Left forelimb (tissue), 1 donor: ENCODE measurements around the gene ARHGEF10L.

ENCODE experiments used
- DNase-seq: peaks from one replicate; pipeline ENCODE4 v3.0.0-alpha.2; 2018; ENCODE audit warnings: low spot score

Gene ARHGEF10L

DNA sequence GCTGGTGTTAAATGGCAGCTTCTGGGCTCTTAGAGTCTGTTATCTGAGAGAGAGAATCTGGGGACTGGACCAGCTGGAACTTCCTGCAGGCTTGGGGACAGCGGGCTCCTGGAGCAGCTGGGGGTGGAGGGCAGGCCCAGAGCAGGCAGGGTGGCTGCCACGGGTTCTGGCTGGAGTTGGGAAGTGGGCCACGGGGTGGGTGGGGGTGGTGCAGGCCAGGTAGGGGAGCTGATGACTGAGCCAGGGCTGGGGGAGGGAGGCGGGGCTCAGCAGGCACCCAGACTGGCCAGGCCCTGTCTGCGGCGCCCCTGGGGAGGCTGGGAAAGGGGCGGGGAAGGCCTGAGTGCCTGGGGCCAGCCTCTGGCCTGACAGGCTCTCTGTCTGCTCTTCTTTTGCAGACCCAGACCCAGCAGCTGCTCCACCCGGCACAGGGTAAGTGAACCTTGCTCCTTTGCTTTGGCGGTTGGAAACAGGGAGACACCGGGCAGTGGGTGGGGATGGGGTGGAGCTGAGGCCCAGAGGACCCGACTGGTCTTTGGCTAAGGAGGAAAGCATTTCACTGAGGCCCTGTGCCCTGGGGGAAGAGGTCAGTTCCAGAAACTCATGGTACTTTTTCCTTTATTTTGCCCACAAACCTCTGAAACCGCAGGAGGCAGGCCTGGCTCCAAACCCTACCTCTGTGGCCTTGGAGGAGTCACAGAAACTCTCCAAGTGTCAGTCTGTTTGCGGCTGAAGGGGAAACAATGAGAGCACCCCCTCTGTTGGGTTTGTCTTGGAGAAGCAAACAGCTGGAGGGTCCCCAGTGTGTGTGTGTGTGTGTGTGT, 48.8 kb downstream of the ARHGEF10L start:
- DNase-seq, result no peak

DNA sequence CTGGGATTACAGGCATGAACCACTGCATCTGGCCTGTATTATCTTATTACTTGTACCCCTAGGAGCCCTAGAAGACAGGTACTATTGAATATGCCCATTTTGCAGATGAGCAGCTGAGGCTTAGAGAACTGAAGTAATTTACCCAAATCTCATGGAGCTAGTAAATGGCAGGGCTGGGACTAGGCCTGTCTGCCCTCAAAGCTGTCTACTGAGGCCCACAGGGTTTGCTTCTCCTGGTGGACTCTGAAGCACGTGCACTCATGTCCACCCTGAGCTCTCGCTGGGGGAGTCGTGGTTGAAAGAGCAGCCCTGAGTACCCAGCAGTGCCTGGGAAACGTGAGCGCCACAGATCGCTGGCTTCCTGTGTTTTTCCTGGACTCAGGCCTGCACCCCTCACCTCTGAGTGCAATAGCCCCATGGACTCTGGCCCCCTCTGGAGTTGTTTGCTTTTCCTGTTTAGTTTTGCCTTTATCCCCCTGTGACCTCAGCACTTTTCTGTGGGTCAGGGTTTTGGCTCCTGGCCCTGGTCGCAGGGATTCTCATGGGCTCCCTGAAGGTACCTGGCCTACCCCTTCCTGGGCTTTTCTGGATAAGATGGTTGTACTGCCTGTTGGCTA, 52.4 kb downstream of the ARHGEF10L start:
- DNase-seq, result no peak

DNA sequence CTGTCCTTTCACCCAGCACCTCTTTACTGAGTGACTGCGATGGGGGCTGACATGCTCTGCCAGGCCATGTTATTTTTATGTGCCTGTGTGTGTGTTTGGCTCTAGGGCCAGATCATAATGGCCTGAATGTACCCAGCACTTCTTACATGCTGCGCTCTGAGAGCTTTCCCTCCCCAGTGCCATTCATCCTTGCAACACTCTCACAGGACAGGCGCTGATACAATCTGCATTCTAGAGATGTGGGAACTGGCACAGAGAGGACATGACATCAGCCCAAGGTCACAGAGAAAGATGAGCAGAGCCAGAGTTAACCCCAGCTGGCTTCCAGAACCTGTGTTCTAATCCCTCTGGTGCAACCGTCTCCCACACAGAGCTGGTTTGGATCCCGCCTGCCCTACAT, 54.5 kb downstream of the ARHGEF10L start:
- no peak for DNase-seq

DNA sequence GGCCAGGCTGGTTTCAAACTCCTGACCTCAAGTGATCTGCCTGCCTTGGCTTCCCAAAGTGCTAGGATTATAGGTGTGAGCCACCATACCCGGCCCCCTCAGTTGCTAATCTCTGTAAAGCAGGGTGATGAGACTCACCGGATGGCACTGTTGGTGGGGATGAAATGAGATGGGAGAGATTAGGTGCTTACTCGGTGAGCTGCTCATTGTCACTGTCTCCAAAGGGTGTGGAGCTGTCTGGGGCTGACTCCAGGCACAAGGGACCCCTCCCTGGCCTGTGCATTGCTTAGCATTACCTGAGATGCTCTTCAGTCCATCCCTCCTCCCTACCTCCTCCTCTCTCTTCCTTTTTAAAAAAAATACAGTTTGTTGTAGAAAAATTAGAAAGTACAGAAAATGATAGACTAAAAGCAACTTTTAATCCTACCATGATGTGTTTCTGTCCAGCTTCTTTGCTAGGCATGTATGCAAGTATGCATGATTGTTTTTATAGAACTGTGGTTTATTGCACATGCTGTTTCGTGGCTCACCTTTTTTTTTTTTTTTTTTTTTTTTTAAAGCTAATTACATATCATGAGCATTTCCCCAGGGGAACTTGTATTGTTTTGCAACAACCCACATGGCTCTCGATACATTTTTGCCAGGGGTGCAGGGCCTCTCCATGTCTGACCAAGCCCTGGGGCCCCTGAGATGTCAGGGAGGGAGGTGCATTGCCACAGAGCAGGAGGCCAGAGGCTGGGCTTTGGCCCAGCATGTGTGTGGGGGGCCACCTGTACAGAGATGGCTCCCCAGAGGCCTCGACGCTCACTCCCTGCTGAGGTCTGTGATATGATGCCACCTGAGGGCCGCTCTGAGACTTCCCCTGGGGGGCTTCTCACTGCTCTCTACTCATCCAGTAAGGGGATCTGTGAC, 55.4 kb downstream of the ARHGEF10L start:
- no peak for DNase-seq

DNA sequence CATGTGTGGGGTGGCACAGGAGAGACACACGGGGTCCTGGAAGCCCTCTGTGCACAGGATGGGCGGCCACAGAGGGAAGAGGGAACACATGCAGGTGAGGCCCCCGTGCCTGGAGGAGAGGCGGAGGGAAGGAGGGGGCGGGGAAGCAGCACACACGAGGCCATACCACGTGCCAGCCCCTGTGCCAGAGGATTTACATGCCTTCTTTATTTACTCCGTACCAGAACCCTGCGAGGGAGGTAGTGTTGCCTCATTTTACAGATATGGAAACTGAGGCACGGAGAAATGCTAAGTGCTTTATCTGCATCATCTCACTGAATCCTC, 56.1 kb downstream of the ARHGEF10L start:
- DNase-seq, result no peak

DNA sequence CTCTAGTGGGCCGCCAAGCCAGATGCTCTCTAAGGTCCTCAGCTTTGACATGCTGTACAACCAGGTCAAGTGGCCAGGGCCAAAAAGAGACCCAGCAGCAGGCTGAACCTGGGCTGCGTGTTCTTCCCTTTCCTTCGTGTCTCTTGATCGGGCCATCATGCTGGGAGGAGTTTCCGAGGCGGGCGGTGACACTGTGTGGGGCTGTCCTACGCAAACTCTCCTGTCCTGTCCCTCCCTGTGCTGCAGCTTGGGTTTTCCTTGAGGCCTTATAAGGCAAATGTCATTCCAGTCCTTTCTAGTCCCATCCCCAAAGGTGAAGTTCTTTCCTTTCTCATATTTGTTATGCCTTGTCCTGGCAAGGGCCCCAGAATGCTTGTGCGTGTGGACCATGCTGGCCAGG, 56.7 kb downstream of the ARHGEF10L start:
- DNase-seq, result no peak

DNA sequence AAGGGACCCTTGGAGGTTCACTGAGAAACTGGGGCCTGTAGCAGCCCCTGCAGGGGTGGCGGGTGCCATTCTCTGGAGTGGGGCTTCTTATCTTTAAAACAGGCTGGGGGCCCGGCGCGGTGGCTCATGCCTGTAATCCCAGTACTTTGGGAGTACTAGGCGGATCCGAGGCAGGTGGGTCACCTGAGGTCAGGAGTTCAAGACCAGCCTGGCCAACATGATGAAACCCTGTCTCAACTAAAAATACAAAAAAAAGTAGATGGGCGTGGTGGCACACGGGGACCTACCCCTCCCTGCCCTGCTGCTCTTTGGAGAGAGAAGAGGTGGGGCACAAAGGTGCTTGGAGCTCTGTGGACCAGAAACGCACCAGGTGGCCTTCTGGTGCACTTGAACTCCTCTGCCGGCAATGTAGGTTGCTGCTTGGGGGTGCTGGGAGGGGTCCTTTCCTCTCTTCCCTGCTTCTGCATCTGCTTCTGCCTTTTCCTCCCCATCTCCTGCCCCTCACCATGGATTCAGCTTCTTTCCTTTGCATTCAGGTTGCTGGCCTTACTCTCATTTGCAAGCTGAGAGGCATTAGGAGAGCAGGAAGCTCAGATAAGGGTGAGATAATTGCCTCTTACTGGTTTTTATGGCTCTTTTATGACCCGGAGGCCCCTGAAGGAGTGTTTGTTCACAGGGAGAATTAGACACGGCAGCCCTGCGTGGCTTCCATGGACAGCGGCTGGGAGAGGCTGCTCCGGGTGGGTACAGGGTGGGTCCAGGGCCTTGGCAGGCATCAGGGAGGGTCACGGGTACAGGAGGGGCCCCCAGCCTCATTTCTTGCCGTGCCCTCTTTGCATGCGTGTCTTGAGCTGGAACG, 57.4 kb downstream of the ARHGEF10L start:
- DNase-seq, result no peak

DNA sequence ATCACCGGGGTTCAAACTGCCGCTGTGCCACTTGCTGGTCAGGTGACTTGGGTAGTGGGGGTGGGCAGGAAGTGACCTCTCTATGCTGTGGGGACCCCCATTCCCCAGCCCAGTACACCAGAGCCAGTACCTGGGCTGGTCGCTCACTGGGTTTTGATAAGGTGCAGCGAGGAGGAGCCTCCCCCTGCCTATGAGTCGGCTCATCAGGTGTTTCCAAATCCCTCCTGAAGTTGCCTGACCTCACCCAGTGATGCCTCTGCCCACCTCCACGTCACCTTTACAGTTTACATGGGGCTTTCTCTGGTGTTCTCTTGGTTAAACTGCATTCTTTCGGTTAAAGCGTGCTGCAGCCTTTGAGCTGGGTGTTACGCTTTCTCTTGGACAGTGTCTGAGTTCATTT, 58.2 kb downstream of the ARHGEF10L start:
- no peak for DNase-seq

DNA sequence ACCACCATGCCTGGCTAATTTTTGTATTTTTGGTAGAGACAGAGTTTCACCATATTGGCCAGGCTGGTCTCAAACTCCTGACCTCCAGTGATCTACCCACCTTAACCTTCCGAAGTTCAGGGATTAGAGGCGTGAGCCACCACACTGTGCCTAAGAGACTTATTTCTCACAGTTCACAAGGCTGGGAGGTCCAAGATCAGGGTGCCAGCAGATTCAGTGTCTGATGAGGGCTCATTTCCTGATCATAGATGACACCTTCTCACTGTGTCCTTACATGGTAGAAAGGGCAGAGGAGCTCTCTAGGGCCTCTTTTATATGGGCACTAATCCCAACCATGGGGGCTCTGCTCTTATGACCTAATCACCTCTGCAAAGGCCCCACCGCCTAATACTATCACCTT, 58.8 kb downstream of the ARHGEF10L start:
- DNase-seq, result no peak

DNA sequence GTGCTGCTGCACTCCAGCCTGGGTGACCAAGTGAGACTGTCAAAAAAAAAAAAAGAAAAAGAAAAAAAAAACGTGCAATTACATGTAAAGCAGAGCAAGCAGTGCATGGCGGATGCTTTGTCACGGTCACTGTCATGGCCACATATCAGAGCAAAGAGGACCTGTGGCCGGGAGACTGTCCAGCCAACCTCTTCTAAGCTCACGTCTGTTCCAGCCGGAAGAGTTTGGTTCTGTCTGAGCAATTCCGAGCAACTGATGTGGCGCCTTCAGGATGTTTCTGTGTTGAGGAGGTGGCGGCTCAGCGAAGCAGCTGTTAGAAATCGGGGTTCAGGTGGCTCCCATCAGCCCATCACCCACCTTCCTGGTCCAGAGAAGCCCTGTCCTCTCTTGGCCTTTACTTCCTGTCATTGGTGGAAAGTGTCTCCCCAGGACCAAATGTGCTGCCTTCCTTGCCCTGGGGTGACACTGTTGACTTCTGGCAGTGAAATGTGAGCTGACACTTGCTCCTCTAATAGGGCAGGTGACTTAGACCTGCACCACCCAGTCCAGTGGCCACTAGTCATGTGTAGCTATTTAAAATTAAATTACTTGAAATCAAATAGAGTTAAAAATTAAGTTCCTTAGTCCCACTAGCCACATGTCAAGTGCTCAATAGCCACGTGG, 59.9 kb downstream of the ARHGEF10L start:
- no peak for DNase-seq

DNA sequence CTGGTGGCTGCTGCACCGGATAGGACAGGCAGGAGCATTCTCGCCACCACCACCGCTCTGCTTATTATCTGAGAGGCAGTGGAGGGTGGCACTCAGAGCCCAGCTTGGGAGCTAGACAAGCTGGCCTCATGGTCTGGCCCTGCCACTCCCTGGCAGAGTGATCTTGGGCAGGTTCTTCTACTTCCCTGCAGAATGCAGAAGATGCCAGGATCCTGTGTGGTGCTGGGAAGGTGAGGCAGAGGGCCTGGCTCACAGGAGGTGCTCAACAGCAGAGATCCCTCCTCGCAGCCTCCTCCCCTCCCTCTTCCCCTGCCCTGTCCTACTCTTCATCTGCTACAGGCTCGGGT, 60.4 kb downstream of the ARHGEF10L start:
- no peak for DNase-seq

DNA sequence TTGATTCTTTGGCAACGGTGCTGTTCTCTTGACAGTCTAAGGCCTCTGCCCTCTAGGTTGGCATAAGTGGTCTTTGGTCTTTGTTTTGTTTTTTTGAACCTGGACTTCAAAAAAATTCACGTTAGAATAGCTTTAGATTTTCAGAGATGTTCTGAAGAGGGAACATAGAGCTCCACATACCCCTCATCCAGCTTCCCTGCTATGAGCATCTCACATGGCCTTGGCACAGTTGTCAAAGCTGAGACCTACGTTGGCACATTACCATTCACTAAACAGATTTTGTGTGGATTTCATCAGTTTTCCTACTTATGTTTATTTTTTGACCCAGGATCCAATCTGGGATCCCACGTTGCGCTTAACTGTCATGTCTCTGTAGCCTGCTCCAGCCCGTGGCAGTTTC, 60.8 kb downstream of the ARHGEF10L start:
- DNase-seq, result no peak

DNA sequence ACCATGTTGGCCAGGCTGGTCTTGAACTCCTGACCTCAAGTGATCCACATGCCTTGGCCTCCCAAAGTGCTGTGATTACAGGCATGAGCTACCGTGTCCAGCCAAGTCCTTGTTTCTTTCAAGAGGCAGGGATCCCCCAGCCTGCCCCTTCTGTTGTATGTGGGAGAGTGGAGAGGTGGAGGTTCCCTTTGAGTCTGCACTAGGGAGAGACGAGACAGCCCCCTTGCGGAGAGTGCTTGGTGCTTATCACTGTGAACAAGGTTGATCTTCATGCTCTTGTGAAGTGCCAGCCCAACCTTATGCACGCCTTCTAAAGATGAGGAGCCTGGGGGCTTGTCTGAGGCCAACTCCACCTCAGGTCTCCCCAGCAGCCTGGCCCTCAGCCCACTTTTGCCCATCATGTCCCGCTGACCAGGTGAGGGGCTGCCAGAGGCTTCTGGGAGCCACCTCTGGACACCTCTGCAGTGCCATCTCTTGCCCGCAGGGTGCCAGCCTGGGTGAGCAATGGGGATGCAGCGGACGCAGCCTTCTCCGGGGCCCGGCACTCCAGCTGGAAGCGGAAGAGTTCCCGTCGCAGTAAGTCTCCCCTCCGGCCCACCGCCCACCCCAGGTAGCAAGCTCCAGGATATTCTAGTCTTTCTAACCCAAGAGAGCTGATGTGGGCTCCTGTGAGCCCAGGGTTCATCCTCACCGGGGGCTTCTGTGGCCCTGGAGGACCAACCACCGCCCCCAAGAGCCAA, 62.3 kb downstream of the ARHGEF10L start:
- no peak for DNase-seq

DNA sequence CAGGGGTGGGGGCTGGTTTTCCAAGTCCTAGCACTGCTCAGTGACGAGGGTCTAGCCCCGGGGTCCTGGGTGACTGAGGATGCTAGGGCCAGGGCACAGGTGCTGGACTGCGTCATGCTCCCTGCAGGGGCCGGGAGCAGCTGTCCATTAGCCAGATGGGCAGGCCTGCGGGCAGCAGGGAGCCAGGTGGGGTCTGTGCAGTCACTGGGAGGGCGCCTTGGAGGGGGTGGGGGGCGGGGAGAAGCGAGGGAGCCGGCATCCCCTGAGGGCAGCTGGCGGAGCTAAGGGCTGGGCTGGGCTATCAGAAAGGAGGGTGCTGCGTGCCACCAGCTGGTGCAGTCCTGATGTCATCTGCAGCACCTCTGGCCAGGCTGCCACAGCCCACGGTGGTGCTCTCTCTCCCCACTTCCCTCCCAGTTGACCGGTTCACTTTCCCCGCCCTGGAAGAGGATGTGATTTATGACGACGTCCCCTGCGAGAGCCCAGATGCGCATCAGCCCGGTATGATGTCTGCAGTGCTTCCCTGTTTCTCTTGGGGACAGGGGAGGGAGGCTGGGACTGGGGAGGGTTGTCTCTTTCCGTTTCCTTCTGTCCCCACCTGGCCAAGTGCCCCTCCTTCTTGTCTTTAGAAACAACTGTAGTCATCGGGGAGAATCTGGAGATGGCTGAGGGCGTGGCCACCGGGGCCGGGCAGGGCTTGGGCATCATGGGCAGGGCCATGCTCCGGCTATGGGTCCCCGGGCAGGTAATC, 63.8 kb downstream of the ARHGEF10L start:
- no peak for DNase-seq

DNA sequence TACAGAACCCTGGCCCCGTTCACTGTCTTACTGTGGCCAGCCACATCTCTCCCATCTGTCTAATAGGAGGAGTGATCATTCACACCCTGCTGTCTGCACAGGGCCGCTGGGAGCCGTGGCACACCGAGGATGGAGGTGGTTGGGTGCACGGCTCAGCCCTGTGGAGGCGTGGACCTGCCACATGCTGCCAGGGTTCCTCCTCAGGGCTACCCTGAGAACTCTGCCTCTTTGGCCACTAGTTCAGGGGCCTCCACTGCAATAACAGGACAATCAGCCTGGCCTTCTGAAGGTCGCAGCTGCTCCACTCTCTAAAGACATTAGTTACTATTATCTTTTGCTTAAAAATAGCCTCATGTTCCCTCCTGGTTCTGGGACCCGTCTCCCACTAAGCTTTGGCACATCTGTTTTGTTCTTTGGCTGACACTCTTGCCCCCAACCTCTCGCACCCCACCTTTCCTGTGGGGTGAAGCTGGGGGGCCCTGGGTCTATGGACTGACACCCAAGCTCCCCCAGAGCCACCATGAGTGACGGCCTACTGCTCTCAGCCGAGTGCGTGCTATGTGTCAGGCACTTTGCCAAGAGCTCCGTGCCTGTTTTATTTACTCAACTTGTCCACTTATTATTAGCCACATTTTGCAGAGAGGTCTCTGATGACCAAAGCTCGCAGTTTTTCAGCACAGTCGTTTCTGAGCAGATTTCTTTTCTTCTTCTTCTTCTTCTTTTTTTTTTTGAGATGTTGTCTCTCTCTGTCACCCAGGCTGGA, 66.3 kb downstream of the ARHGEF10L start:
- DNase-seq, result no peak

DNA sequence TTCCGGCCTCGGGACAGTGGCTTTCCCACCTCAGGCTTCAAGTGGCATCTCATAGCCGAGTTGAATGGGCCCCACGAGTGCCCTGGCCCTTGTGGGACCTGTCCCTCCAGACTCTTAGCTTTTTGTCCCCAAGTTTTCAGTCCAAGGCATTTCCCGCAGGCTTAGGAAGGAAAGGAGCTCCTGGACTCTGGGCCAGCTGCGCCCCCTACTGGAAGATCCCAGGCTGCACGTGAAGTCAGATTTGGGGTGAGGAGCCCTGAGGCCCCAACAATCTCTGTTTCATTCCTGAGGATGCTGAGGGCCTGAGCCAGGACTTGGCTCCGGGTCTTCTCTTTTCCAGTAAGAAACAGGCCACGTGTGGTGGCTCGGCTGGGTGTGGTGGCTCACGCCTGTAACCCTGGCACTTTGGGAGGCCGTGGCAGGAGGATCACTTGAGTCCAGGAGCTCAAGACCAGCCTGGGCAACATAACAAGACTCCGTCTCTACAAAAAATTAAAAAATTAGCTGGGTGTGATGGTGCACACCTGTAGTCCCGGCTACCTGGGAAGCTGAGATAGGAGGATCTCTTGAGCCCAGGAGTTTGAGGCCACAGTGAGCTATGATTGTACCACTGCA, 67.4 kb downstream of the ARHGEF10L start:
- DNase-seq, result peak; percentile 83

DNA sequence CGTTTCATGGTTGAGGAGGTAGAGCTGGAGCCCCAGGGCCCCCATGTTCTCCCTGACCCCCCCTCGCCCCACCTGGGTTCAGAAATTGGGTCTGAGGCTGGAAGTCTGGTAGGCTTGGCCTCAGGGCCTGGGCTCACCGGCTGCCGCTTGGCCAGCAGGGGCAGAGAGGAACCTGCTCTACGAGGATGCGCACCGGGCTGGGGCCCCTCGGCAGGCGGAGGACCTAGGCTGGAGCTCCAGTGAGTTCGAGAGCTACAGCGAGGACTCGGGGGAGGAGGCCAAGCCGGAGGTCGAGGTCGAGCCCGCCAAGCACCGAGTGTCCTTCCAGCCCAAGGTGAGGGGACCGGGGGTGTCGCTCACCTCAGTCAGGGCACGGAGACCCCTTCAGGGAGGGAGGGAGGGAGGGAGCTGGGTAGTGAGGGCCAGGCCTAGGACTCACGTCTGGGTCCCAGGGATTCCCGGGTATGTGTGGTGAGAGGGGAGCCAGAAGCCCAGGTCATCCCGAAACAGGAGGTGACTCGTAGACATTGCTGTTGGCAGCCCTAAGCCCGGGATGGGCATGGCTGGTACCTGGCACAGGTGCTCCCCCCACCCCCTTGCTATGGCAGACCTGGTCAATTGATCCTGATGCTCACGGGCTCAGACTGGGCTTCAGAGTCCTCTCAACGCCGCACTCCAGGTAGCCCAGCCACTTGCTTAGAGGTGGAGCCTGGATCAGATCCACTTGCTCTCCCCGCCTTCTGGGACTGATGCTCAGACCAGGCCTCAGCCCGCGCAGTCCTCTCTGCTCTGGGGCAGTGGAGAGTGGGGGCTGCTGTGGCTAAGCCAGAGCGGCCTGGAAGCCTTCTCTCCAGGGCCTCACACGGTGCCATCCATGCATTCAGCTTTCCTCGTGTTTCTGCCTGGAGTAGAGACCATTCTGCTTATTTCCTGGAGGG, 68.4 kb downstream of the ARHGEF10L start:
- DNase-seq, result no peak

DNA sequence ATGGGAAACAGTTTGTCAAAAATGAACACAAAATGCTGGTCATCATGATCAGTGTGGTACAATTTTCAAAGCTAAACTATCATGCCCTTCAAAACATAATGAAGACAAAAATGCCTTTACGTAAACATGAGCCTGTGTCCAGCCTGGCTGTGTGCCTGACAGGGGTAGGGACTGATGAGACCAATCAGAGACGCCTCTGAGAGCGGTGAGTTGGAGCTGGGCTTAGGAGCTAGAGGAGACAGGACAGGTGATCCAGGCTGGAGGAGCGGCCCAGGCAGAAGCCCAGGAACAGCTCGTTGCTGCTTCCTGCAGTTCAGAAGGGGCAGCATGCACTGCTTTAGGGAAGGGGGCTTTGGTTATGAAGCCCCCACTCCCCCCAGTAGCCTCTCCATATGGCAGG, 70.0 kb downstream of the ARHGEF10L start:
- no peak for DNase-seq
